Mucosa of gallbladder (tissue), 1 donor: ENCODE results near the gene PNMA8A. TPM values are rescaled to one million over a fixed set of nuclear protein-coding genes. Genes with fewer than 3 reads are reported as not detected.

Experiments used
- DNase-seq: peaks from one replicate; pipeline ENCODE4 v3.0.0-alpha.2; 2020; ENCODE audit warnings: low spot score
- total RNA-seq: library from RNA; stranded (reverse); gene quantifications from one replicate; pipeline ENCODE4 v1.2.1, GENCODE V29; 2021
- donor health status: DM: no; HTN: no; CAD: no.

PNMA8A gene
- total RNA-seq, 1 donor from 2014 or later, result 9.6 TPM

- DNase-seq, result no peak
Measured at GRCh38 chr19:46427518-46428045, 43.8 kb downstream of the PNMA8A start.

DNA sequence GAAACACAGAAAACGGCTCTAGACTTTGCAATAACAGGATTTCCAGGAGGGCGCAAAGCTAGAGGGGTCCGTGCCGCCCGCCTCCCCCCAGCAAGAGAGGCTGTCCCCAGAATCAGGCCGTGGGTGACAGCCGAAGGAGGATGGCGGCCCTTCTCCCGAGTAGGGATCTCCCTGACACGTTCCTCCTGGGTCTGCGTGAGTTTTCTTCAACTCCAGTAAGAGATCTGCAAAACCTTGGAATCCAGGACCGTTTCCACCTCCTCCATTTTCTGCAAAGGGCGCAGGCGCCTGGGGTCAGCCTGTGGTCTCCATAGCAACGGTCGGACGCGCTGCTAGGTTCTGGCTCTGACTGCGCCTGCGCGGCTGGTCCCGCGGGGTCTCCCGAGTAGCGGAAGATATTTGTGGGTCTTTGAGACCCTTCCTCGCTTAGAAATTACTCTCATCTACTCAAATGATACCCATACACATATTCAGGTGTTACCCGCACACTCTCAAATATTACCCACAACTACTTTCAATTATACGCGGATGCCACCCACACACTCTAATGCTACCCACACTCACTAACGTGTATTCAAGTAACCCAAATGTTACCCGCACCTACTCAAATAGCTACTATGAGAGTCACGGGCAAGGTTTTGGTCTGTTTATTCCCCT, 44.7 kb downstream of the PNMA8A start:
- peak; percentile 75 for DNase-seq

- DNase-seq, result peak; percentile 57
Measured at GRCh38 chr19:46426035-46426505, 45.3 kb downstream of the PNMA8A start.

- no peak for DNase-seq
Measured at GRCh38 chr19:46423188-46423587, 48.2 kb downstream of the PNMA8A start.

GRCh38 chr19:46422344-46422743, 49.0 kb downstream of the PNMA8A start:
- DNase-seq, result no peak

- no peak for DNase-seq
Measured at GRCh38 chr19:46420056-46420455, 51.3 kb downstream of the PNMA8A start.

Other genes with a start within 250 kb of the PNMA8A start
- not detected for gene IGFL1, start 241.8 kb downstream of the PNMA8A start, total RNA-seq
- 52.0 TPM for gene HIF3A, start 174.5 kb downstream of the PNMA8A start, total RNA-seq
- gene PPP5C, start 124.5 kb downstream of the PNMA8A start, total RNA-seq, result 66.2 TPM
- 8.5 TPM for gene CCDC8, start 58.0 kb downstream of the PNMA8A start, total RNA-seq
- 1.4 TPM for gene PNMA8C, start 42.6 kb downstream of the PNMA8A start, total RNA-seq
- 5.3 TPM for gene PNMA8B, start 24.3 kb upstream of the PNMA8A start, total RNA-seq
- 325 TPM for gene CALM3, start 129.8 kb upstream of the PNMA8A start, total RNA-seq
- gene PTGIR, start 153.5 kb upstream of the PNMA8A start, total RNA-seq, result 1.7 TPM
- gene GNG8, start 164.6 kb upstream of the PNMA8A start, total RNA-seq, result not detected
- gene DACT3, start 189.6 kb upstream of the PNMA8A start, total RNA-seq, result 31.0 TPM
- gene PRKD2, start 245.6 kb upstream of the PNMA8A start, total RNA-seq, result 61.5 TPM